Measurements from ENCODE around the gene TWIST2. TPM values are rescaled to one million over a fixed set of nuclear protein-coding genes. Genes with fewer than 3 reads are reported as not detected.

TWIST2 gene
- total RNA-seq, 2 experiments from 2014 or later: not detected

- Mint-ChIP-seq H3K4me3 (no peak overlapping the region), H3K27me3 (peaks cover 56% of the 10 kb centered on the region), H3K27ac (no peak overlapping the region), H3K4me1 (ENCODE audit: low read depth) (no peaks in the 10 kb centered on the region), H3K36me3 (no peaks in the 10 kb centered on the region), H3K9me3 (no peaks in the 10 kb centered on the region)
- ChIA-PET CTCF (no interaction called here), POLR2A (no interaction called here)
- no peak for DNase-seq
- intact Hi-C loops (cut with micrococcal nuclease): no loop called here
Measured at GRCh38 chr2:238817891-238818290, 30.0 kb upstream of the TWIST2 start.

GRCh38 chr2:238818561-238818960, 29.3 kb upstream of the TWIST2 start:
- Mint-ChIP-seq H3K36me3 (no peaks in the 10 kb centered on the region), H3K9me3 (no peaks in the 10 kb centered on the region), H3K27me3 (peaks cover 54% of the 10 kb centered on the region), H3K27ac (no peak overlapping the region), H3K4me1 (ENCODE audit: low read depth) (no peaks in the 10 kb centered on the region), H3K4me3 (no peak overlapping the region)
- ChIA-PET CTCF (no interaction called here), POLR2A (no interaction called here)
- no peak for DNase-seq
- intact Hi-C loops (cut with micrococcal nuclease): no loop called here

GRCh38 chr2:238820197-238820596, 27.7 kb upstream of the TWIST2 start:
- no peaks in the 10 kb centered on the region for H3K4me1 Mint-ChIP-seq (ENCODE audit: low read depth)
- no peak overlapping the region for H3K4me3 Mint-ChIP-seq
- peaks cover 52% of the 10 kb centered on the region for H3K27me3 Mint-ChIP-seq
- intact Hi-C loops (cut with micrococcal nuclease): no loop called here
- no peak overlapping the region for H3K27ac Mint-ChIP-seq
- DNase-seq: no peak
- ChIA-PET CTCF (no interaction called here), POLR2A (no interaction called here)
- H3K9me3 Mint-ChIP-seq: peaks cover 4% of the 10 kb centered on the region
- no peaks in the 10 kb centered on the region for H3K36me3 Mint-ChIP-seq

GRCh38 chr2:238820916-238821315, 27.0 kb upstream of the TWIST2 start:
- DNase-seq: no peak
- Mint-ChIP-seq H3K27me3 (peaks cover 52% of the 10 kb centered on the region), H3K27ac (no peak overlapping the region), H3K36me3 (no peaks in the 10 kb centered on the region), H3K9me3 (peaks cover 4% of the 10 kb centered on the region), H3K4me3 (no peak overlapping the region), H3K4me1 (ENCODE audit: low read depth) (no peaks in the 10 kb centered on the region)
- POLR2A ChIA-PET: no interaction called here
- CTCF ChIA-PET: no interaction called here
- intact Hi-C loops (cut with micrococcal nuclease): no loop called here

DNA sequence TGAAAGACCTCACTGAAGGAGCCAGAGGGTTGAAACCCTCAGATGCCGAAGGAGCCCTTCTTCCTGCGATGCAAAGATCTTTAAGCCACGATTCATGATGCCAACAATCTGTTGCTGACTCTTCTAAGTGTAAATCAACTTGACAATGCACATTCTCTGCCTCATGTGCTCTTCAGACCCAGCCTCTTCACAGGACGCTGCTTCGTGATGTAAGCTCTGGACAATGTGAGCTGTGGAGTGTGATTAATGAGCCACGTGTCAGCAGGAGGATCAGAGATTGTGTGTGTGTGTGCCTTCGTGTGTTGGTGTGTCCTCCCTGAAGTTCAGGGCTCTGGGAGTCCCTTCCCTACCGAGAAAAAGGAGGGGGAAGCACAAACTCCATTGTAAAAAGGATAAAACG, 26.5 kb upstream of the TWIST2 start:
- Mint-ChIP-seq H3K9me3 (peaks cover 4% of the 10 kb centered on the region), H3K4me1 (ENCODE audit: low read depth) (no peaks in the 10 kb centered on the region), H3K4me3 (no peak overlapping the region), H3K27ac (no peak overlapping the region), H3K36me3 (no peaks in the 10 kb centered on the region), H3K27me3 (peaks cover 52% of the 10 kb centered on the region)
- DNase-seq: no peak
- POLR2A ChIA-PET: no interaction called here
- CTCF ChIA-PET: no interaction called here
- intact Hi-C loops (cut with micrococcal nuclease): no loop called here

GRCh38 chr2:238821944-238822670, 25.8 kb upstream of the TWIST2 start:
- ChIA-PET POLR2A (no interaction called here), CTCF (no interaction called here)
- peaks cover 48% of the 10 kb centered on the region for H3K27me3 Mint-ChIP-seq
- peaks cover 4% of the 10 kb centered on the region for H3K9me3 Mint-ChIP-seq
- no peak overlapping the region for H3K4me3 Mint-ChIP-seq
- intact Hi-C loops (cut with micrococcal nuclease): no loop called here
- H3K27ac Mint-ChIP-seq: no peak overlapping the region
- no peak for DNase-seq
- H3K36me3 Mint-ChIP-seq: no peaks in the 10 kb centered on the region
- H3K4me1 Mint-ChIP-seq (ENCODE audit: low read depth): no peaks in the 10 kb centered on the region

GRCh38 chr2:238822955-238823354, 24.9 kb upstream of the TWIST2 start:
- peaks cover 41% of the 10 kb centered on the region for H3K27me3 Mint-ChIP-seq
- no peaks in the 10 kb centered on the region for H3K4me1 Mint-ChIP-seq (ENCODE audit: low read depth)
- H3K27ac Mint-ChIP-seq: no peak overlapping the region
- H3K36me3 Mint-ChIP-seq: no peaks in the 10 kb centered on the region
- H3K9me3 Mint-ChIP-seq: peaks cover 4% of the 10 kb centered on the region
- CTCF ChIA-PET: no interaction called here
- no peak overlapping the region for H3K4me3 Mint-ChIP-seq
- intact Hi-C loops (cut with micrococcal nuclease): no loop called here
- DNase-seq: no peak
- POLR2A ChIA-PET: no interaction called here

GRCh38 chr2:238831177-238831576, 16.7 kb upstream of the TWIST2 start:
- Mint-ChIP-seq H3K9me3 (no peaks in the 10 kb centered on the region), H3K27me3 (peaks cover 37% of the 10 kb centered on the region), H3K4me3 (no peak overlapping the region), H3K4me1 (ENCODE audit: low read depth) (no peaks in the 10 kb centered on the region), H3K27ac (no peak overlapping the region), H3K36me3 (no peaks in the 10 kb centered on the region)
- no peak for DNase-seq
- intact Hi-C loops (cut with micrococcal nuclease): no loop called here
- CTCF ChIA-PET: no interaction called here
- POLR2A ChIA-PET: no interaction called here

DNA sequence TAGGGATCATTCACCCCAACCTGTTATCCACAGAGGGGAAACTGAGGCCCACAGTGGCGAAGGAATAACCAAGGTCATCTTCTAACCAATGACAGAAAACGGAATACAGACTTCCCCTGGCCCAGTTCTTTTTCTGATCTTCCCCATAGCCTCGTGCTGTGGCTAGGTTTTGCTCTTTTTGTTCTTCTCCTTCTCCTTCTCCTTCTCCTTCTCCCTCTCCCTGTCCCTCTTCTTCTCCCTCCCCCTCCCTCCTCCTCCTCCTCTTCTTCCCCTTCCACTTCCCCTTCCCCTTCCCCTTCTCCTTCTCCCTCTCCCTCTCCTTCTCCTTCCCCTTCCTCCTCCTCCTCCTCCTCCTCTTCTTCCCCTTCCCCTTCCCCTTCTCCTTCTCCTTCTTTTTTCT, 12.9 kb upstream of the TWIST2 start:
- no peak overlapping the region for H3K4me3 Mint-ChIP-seq
- POLR2A ChIA-PET: no interaction called here
- H3K36me3 Mint-ChIP-seq: no peaks in the 10 kb centered on the region

GRCh38 chr2:238835726-238836301, 12.1 kb upstream of the TWIST2 start:
- Mint-ChIP-seq H3K9me3 (no peaks in the 10 kb centered on the region), H3K27ac (no peak overlapping the region), H3K27me3 (peaks cover 39% of the 10 kb centered on the region), H3K4me3 (no peak overlapping the region), H3K4me1 (ENCODE audit: low read depth) (no peaks in the 10 kb centered on the region), H3K36me3 (no peaks in the 10 kb centered on the region)
- ChIA-PET POLR2A (no interaction called here), CTCF (no interaction called here)
- DNase-seq: no peak
- intact Hi-C loops (cut with micrococcal nuclease): no loop called here

More for the DNA sequence above, 12.9 kb upstream of the TWIST2 start:
- Mint-ChIP-seq H3K9me3 (no peaks in the 10 kb centered on the region), H3K27me3 (peaks cover 39% of the 10 kb centered on the region), H3K27ac (no peak overlapping the region), H3K4me1 (ENCODE audit: low read depth) (no peaks in the 10 kb centered on the region)
- intact Hi-C loops (cut with micrococcal nuclease): no loop called here
- CTCF ChIA-PET: interaction anchor here (0.7 kb wide), 1 partner anchor 103 kb away, joined by 3 read pairs; no protein-coding TSS in a partner anchor
- no peak for DNase-seq

- CTCF ChIA-PET: no interaction called here
Measured at GRCh38 chr2:238838786-238839327, 9.0 kb upstream of the TWIST2 start.

DNA sequence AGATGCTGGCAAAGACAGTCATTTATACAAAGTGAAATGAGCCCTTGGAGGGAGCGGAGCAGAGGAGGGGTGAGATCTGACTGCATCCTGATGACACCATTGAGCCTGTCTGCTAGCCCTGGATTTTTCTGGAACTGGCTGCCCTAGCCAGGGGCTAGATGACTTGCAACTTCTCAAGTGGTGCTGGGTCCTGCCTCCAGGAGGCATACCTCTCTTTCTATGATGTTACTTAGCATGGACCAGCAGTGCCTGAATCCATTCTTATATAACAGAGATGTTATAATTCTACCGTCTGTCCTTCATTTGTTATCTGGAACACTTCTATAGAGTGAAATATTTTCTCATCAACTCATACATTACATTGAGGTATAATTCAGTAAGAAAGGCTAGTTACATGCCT, 8.5 kb upstream of the TWIST2 start:
- Mint-ChIP-seq H3K36me3 (no peaks in the 10 kb centered on the region), H3K9me3 (no peaks in the 10 kb centered on the region), H3K27ac (no peak overlapping the region), H3K4me3 (no peak overlapping the region), H3K27me3 (peaks cover 37% of the 10 kb centered on the region), H3K4me1 (ENCODE audit: low read depth) (no peaks in the 10 kb centered on the region)
- POLR2A ChIA-PET: no interaction called here
- CTCF ChIA-PET: no interaction called here
- intact Hi-C loops (cut with micrococcal nuclease): no loop called here
- DNase-seq: no peak

More at GRCh38 chr2:238838786-238839327, 9.0 kb upstream of the TWIST2 start:
- Mint-ChIP-seq H3K36me3 (no peaks in the 10 kb centered on the region), H3K27me3 (peaks cover 31% of the 10 kb centered on the region), H3K27ac (no peak overlapping the region), H3K9me3 (no peaks in the 10 kb centered on the region), H3K4me3 (no peak overlapping the region), H3K4me1 (ENCODE audit: low read depth) (no peaks in the 10 kb centered on the region)
- no peak for DNase-seq
- POLR2A ChIA-PET: no interaction called here
- intact Hi-C loops (cut with micrococcal nuclease): no loop called here

DNA sequence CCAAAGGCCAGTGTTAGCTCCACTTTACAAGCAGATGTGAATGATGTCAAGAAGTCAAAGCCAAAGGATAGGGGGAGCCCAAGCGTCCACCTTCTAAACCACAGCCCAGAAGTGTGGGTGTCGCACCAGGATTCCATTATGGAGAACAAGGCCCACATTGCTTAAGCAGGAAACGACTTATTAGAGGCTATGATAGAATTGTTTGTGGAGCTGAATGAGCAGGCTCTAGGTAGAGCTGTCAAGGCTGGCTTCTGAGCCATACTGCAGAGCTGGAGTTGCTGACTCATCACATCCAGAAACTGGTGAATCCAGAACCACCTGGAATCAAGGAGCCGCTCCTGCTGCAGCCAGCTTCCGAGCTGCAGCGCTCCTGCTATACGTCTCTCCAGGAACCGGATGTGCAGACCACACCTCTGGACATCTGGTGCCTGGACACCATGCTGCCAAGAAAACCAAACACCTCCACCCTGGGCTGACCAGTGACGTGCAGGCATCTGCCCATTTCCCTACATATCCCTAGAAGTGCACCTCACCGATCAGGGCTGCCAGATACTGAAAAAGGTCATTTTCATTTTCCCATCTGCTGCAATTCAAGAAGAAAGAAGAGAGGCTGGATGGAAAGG, 6.2 kb upstream of the TWIST2 start:
- H3K36me3 Mint-ChIP-seq: no peaks in the 10 kb centered on the region
- POLR2A ChIA-PET: no interaction called here
- CTCF ChIA-PET: no interaction called here
- peaks cover 45% of the 10 kb centered on the region for H3K27me3 Mint-ChIP-seq
- no peak overlapping the region for H3K27ac Mint-ChIP-seq
- no peaks in the 10 kb centered on the region for H3K4me1 Mint-ChIP-seq (ENCODE audit: low read depth)
- no peak for DNase-seq
- no peaks in the 10 kb centered on the region for H3K9me3 Mint-ChIP-seq
- intact Hi-C loops (cut with micrococcal nuclease): no loop called here
- H3K4me3 Mint-ChIP-seq: no peak overlapping the region

Data from activated CD4-positive, alpha-beta memory T cell treated with anti-CD3 and anti-CD28 coated beads for 36 hours (primary cell).